Central memory CD4-positive, alpha-beta T cell (primary cell): ENCODE results near the gene MAP3K3.

Experiments
- DNase-seq: peaks from one replicate; pipeline ENCODE4 v3.0.0; 2022

Gene MAP3K3

DNA sequence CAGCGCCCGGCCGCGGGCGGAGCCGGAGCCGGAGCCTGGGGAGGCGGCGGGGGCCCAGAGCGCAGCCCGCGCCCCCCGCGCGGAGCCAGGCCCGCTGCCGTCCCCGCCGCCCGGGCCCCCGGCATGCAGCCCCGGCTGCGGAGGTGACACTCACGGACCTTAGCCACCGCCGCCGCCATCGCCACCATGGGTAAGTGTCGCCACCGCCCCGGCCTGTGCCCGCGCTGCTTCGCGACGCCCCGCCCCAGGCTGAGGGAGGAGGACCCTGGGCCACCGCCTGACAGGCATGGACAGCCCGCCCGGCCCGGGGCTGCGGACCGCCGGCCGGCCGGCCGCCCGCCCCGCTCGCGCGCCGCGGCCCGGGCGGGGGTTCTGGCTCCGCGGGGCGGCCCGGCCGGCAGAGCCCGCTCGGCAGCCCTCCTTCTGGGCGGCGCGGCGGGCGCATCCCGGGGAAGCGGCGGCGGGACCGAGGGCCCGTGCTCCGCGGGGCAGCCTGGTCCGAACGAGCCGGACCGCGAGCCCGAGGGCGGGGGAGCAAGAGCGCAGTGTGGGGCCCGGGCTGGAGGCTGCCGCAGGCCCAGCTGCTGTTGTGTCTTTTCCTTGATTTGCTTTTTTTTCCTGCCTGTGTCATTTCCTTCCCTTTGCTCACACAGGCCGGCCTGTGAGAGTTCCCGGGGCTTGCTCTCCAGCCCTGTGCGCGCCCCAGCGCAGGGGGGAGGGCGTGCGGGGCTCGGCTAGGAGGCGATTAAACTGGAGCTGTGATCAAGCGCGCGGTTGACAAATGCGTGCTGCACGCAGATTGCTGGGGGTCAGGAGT, 565 bp downstream of the MAP3K3 start:
- DNase-seq, result peak; percentile 13

DNA sequence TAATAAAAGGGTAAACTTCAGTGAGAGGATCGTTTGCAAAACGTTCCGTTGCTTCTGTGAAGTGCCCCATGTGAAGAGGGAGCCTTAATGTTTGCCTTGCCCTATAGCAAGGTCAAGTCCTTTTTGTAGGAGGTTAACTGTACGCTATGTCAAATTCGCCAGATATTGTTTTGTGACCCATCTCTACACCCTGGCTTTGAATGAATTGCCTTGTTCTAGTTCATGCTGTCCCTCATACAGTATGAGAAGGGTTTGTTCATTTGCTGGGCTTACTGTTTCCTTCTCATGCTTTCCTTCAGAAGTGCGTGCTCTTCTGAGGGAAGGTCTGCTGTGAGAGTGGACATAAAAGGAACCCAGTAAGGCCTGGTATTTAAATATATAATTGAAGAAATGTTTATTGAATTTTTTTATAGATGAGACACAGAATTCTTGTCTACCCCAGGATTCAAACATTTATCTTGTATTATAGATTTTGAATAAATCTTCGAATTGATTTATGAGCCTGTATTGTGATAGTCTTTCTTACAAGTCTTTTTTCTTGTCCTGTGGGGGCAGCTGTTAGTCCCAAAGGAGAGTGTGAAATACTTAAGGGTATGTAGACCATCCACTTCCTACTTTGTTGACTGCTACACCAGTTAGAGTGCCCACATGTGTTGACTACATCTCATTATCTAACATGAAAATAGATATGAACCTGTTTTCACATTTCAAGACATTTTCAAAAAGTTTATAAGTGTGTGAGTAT, 1.7 kb downstream of the MAP3K3 start:
- DNase-seq, result no peak

DNA sequence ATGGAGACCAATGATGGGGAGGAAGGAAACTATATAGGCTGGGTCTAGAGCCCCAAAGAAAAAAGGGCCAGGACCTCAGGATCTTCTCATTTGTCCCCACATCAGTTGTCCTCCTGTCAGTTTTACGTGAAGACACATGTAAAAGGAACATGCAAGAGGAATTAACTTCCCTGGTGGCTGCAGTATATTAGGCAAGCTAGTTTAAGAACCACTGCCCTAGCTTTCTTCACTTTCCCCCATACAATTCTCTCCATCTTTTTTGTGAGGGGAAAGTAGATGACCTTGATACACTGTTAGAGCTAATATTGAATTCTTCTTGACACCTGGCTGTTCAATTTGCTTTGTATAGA, 2.3 kb downstream of the MAP3K3 start:
- no peak for DNase-seq

DNA sequence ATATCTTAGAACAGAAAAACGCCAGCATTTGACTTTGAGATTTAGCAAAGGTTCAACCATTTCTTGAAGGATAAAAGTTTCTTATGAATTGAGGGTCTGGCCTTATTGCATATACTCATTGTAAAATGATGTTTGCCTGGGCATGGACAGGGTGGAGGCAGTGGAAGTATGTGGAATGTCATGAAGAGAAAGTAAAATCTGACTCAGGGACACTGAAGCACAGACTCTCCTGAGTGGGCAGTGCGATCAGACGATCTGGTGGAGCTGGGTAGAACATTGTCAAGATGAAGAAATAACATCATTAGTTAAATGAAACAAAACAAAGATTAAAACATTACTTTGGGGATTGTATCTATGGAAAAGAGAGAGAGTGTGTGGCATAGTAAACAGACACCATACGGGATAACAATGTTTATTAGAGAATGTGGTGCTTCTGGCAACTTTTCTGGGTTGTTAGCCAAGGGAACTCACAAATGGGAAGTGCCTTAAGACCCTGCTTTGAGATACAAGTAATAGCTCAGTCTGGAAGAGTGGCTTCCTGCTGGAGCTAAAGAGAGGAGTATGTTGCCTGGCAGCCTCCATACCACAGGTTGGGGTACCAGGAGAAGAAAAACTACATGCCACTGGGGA, 4.4 kb downstream of the MAP3K3 start:
- no peak for DNase-seq

DNA sequence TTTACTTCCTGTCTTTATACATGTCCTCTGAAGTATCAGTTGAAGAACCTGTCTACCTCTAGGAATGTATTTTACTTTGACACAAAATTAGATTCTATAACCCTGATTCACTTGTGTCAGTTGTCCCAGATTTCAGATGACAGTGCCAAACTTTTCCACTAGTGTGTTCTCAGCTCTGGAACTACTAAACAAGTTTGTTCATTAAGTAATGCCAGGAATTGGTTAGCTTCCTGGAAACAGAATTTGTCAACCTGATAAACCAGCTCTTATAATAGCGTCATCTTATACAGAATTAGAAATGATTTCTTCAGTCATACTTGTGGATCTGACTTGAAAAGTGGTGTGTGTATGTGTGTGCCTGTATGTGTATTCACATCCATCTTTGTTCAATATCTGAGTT, 7.4 kb downstream of the MAP3K3 start:
- no peak for DNase-seq

DNA sequence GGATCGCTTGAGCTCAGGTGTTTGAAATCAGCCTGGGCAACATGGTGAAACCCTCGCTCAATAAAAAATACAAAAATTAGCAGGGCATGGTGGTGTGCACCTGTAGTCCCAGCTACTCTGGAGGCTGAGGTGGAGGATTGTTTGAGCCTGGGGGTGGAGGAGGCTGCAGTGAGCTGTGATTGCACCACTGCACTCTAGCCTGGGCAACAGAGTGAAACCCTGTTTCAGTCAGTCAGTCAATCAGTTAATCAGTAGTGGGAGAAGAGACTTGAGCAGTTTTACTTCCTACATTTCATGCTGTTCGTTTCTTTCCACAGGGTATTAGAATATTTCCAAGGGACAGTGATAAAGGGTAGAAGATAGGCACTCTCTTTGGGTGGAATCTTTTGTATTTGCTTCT, 8.8 kb downstream of the MAP3K3 start:
- DNase-seq, result no peak

DNA sequence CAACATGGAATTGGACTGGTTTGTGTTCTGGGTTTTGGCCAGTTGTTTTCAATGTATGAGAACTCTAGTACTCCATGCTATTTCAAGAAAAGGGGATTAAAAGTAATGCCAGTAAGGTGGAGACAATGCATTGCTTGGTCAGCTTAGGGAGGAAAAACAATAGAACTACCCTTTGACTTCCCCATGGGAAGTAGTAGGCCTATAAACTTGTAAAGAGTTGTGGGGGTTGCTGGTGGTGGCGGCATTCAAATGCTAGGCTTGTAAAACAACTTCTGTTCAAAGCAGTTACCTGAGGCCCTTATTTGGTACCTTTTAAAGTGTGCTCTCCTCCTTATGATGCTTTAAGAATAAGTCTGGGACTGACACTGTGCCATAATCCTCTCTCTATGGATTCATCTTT, 9.4 kb downstream of the MAP3K3 start:
- DNase-seq, result no peak

DNA sequence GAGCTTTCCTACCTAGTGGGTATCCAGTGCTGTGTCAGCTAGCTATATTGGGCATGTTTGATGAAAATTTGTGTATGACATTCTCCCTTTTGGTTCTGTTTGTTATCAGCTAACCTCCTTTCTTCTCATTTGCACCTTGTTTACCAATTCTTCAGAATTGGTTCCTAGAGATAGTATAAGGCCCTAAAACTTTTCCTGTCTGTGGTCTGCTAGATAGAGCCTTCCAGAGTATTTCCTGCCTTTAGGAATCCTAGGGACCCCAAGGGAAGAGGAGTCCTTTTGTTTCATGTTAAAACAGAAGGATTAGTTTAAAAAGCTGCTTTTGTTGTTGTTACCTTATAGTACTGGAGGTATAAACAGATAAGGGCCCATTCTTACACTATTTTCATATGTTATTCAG, 11.5 kb downstream of the MAP3K3 start:
- DNase-seq, result no peak

DNA sequence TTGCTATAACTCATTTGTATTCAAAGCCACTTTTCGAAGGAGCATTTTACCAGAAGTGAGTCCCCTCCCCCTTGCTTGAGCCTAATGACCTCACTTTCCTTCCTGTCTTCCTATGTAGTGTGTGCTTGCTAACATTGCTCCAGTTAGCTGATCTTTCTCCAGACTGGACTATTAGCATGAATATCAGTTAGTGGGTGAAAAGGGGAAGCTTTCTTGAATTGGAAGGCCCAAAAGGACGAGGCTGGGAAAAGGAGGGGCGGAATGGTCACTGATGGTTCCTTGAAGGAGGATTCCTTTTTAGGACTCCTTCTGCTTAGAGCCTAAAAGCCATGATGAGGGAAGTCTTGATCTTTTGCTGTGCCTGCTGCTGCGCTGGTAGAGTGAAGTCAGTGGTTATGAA, 11.9 kb downstream of the MAP3K3 start:
- no peak for DNase-seq

DNA sequence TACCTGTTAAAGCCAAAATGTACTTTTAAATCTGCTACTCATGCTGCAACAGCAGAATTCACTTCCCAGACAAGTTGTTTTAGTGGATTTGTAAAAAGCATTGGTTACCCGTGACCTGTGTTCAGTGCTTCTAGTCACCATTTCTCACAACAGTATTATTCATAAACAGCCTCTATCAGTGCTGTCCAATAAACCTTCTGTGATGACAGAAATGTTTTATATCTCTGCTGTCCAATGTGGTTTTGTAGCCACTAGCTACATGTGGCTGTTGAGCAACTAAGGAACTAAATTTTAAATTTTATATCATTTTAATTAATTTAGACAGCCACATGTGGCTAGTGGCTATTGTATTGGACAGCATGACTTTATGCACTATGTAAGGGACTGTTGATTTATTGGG, 12.6 kb downstream of the MAP3K3 start:
- no peak for DNase-seq

DNA sequence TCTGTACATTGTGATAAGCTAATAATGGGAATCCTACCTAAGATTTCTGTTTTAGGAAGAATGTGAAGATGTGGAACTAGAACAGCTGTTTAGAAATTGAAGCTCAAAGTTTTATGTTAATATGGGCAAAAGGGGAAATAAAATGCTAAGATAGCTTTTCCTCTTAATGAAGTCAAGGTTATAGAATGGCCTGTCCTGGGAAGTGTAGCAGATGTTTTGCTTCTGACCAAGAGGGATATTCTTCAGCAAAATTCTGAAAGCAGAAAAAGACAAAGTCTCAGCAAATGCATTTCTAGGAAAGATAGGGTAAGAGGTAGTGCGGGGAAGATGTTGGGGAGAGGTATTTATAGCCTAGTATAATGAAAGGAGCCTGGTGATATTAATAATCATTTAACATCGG, 13.1 kb downstream of the MAP3K3 start:
- no peak for DNase-seq

DNA sequence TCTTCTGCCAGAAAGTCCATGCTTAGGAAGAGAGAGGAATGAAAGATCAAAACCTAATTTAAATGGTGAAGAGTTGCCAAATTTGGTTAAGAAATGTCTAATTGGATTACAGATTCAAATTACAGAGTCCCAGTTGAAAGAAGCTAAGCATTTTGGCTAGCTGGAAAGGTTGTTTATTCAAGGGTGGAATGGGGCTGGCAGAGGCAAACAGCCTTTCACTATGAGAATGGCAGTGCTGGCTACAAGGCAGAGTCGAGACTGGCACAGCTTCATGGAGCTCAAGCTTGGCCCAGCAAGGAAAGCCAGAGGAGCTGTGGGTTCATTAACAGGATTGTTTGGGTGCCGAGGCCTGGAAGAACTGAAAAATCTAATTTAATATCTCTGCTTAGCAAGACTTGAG, 13.6 kb downstream of the MAP3K3 start:
- DNase-seq, result no peak

DNA sequence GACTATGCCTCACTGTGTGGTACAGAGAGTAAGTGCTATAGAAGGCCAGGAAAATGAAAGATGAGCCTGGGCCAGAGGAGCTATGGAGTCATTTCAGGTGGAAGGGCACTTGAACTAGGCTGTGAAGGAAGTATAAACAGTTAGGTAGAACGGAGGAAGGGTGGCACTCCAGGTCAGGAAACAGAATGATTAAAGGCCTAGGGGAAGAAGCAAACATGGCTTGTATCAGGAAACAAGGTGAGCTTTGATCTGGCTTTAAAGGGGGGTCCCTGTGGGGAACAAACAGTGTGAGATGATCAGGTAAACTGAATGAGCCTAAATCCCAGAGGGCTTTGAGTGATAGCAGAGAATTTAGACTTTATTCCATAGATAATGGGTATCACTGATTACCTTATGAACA, 16.9 kb downstream of the MAP3K3 start:
- no peak for DNase-seq

DNA sequence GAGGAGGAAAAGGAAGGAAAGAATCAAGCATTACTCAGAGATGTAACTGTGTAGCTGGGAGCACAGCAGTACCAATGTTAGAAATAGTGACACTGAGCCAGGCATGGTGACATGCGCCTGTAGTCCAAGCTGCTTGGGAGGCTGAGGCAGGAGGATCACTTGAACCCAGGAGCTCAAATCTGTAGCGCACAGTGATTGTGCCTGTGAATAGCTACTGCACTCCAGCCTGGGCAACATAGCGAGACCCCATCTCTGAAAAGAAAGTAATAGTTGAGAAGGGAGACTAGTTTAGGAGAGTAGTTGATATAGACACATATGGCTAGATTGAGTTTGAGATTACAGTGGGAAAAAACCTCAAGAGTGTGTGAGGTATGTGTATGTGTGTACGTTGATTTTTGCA, 17.8 kb downstream of the MAP3K3 start:
- no peak for DNase-seq

DNA sequence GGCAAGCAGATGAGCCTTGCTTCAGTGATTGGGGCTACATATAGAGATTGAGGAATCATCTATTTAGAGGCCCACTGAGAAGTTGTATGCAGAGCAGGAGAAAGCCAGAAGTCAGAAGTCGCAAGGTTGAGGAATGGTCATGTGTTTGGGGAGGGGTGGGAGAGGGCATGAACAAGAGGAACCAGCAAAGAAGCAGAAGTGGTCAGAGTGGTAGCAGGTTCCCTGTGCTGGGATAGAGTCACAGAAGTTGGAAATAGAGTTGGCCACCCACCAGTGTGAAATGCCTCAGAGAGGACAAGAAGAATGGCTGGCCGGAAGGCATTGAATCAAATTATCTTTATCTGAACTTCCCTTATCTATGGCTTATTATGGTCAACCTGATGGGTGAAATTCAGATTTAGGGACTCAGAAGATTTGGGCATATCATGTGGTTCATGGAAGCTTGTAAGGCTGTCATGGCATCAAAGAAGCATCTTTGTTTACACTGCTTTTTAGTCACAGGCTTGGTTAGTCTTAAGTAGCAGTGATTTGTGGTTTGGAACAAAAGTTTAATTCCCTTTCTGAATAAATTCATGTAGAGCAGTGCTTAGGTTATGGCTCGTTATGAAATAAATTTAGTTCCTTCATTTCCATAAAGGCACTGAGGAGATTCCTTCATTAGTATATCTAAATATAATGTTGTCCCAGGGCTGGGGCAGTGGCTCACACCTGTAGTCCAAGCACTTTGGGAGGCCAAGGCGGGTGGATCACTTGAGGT, 19.7 kb downstream of the MAP3K3 start:
- DNase-seq, result no peak

DNA sequence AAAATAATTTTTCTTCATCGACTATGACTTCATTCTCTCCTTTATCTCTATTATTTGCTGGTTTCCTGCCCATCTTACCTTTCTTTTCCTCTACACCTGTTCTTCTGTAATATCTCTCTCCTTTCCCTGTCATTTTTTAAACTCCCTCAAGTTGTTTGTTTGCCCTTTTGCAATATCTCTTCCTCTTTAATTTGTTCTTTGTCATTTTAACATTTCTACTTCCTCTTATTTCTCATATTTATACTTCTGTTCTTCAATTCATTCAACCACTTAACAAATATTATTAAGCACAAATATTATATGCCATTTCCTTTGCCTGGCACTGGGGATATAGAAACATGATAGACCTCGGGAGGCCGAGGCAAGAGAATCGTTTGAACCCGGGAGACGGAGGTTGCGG, 22.6 kb downstream of the MAP3K3 start:
- DNase-seq, result no peak

DNA sequence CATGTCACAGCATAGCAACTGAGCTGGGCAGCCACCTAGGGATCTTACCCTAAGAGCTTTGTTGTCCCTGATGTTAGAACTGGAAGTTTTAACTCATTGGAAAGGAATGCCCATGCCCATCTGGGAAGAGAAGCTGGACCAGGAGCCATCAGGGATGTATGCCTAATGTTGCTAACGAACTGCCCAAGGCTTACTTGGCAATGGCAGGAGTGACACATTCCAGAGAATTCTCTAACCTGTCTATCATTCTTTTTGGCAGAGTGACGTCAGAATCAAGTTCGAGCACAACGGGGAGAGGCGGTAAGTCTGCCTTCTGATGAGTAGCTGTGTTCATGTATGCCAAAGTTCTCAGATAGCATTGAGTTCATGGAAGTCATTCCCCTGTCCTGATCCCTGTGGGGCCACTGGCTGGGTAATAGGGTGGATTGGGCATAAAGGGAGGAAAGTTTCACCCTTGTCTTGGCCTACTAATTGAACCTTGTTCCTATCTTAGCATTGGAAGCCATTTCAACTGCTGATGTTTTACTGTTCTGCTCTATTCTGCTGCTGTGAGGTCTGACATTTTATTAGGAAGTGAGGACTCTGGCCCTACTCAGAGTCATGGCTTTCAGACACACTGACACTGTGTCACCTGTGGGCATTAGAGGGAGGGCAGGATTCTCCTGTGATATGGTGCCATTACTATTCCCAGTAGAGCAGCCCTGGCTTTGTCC, 23.7 kb downstream of the MAP3K3 start:
- no peak for DNase-seq

DNA sequence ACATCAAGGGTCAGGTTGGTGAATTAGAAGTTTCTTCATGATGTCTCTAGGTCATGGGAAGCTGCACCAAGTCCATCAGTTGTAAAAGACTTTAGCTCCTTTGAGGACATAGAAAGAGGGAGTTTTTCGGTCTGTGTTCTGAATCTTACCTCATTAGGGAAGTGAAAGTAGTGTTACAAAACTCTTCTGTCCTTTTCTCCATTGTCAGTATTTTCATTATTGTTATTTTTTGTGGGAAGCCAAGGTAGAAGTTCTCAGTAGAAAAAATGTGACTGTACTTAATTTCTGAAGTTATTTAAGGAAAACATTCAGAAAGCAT, 24.2 kb downstream of the MAP3K3 start:
- DNase-seq, result no peak

DNA sequence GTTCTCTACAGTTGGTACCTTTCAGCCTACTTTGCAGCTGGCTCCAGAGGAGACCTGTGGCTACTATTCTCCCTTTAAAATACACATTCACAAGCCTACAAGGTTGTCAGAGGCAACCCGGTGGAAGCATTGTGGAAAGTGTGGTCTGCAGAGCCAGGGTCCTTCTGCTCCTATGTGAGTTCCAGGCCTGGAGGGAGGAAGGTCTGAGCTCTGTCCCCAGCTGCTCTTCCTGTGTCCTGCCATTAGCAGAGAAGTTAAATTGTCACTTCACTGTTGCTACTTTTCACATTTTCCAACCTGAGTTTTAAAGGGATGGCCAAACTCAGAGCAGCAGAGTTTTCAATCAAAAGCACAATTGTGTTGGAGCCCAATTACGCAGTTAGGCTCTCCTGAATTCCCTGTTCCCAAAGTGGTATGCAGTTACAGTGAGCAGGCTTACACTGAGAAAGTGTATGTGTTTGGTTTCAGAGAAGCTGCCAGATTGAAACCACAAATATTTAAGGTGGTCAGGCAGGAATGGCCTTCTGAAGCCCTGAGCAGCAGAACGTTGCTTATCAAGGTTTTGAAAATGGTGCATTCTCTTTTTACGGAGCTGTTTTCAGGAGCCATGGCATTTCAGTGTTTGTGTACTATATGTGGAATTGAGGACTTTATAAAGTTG, 25.0 kb downstream of the MAP3K3 start:
- no peak for DNase-seq

DNA sequence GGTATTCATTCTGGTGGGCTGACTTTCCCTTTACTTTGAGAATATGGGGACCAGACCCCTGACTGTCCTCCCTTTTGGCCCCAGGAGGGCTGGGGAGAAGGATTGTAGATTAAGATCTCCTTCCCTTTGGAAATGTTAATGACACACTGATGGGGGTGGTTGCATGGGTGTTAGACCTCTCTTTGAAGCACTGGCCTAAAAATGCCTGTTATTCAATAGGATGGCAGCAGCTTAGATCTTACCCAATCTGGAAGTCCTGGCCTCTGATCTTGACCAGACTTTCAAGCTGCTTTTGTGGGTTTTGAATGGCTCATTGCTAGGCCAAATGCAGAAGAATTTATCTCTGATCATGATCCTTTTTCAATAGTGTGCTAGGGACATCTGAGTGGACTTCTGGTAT, 25.7 kb downstream of the MAP3K3 start:
- no peak for DNase-seq

DNA sequence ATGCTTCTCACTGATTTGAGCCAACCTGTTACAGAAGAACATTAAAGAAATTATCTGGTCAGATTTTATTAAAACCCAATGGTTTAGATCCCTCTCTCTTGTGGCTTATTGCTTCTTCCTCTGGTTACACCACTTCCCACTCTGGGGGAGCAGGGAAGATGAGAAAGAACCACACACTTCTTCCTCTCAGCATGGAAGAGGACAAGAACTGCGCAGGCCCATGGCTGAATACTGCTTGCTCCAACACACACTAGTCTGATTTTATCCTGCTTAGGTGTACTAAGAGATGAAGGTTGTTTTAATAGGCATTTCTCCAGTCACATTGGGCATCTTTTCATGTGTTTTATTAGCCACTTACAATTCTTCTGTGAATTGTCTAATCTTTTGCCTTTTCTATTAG, 27.6 kb downstream of the MAP3K3 start:
- DNase-seq, result no peak

DNA sequence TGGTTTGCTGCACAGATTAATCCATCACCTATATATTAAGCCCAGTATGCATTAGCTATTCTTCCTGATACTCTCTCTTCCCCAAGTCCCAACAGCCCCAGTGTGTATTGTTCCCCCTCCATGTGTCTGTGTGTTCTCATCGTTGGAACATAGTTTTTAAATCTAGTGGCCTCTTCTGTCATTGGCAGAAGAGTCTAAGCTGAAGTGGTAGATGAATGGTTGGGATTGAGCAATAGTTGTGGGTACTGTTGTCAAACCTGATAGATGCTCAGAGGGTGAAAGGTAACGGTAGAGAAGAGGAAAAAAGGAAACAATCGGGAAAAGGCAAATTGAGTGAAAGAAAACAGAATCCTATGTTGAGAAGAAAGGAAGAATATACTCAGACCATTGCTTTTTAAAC, 29.9 kb downstream of the MAP3K3 start:
- DNase-seq, result no peak
